Measurements from ENCODE around the gene PDXP. TPM values are rescaled to one million over a fixed set of nuclear protein-coding genes. Genes with fewer than 3 reads are reported as not detected.

The PDXP gene
- total and polyA plus RNA-seq, 9 of the 15 experiments (the other 6 are each of a cell fraction or from before 2014, with no cell fraction given) = 7.9 to 54.2 (median 38.8) TPM

GRCh38 chr22:37625737-37626136 is 32.8 kb upstream of the PDXP start:
- no peaks in the 10 kb centered on the region for H3K9me1 ChIP-seq (ENCODE audit: control insufficient read depth, insufficient read depth, low read length)
- peaks cover 52% of the 10 kb centered on the region; the same call in 2 of the 3 replicates for H3K36me3 ChIP-seq (ENCODE audit: control insufficient read depth, insufficient read depth, low read length)
- H3K9me3 ChIP-seq (replicated peaks; ENCODE audit: control insufficient read depth, insufficient read depth, low read depth, low read length) = no peaks in the 10 kb centered on the region
- DNase-seq (ENCODE audit: extremely low read depth in 1 of 4, low spot score in 3 of 4) (no peak), ATAC-seq (no peak), FAIRE-seq (no peak)
- H3K4me1 ChIP-seq (replicated peaks in 1 of 2; ENCODE audit: control insufficient read depth in 2 of 2, insufficient read depth in 2 of 2, low read length in 2 of 2) = peaks cover 0 to 38% of the 10 kb centered on the region in 2 experiments; a peak in 3 of 5 replicates
- no TSS peak for BruUV-seq (replicated peaks)
- POLR2A ChIA-PET = interaction anchor here (0.6 to 3.0 kb wide), 4 partner anchors 9 to 202 kb away, joined by 3 to 12 read pairs (median 4); no protein-coding TSS in a partner anchor
- no peak overlapping the region for H3K9ac ChIP-seq (ENCODE audit: insufficient read depth in 1 of 2, low read depth in 2 of 2, low read length in 2 of 2)
- in situ Hi-C loops (cut with MboI) (no loop called here), intact Hi-C loops (cut with micrococcal nuclease) (no loop called here)
- CTCF ChIA-PET (ENCODE audit: low intra/inter-chr PET ratio) = no interaction called here
- H3K79me2 ChIP-seq (ENCODE audit: control insufficient read depth, insufficient read depth, low read length) = no peaks in the 10 kb centered on the region
- H3K4me2 ChIP-seq (ENCODE audit: insufficient read depth, low read length) = no peak overlapping the region
- TF ChIP-seq POLR2G (IDR thresholded peaks at IDR 0.05; ENCODE audit: low read depth, low read length) (peak; percentile 54; the same call in 1 of the 2 replicates), ELF2 (CRISPR knock-in tag; IDR thresholded peaks at IDR 0.05) (no peak), XRCC5 (IDR thresholded peaks at IDR 0.05; ENCODE audit: low read depth, low read length) (no peak), ZBTB8A (IDR thresholded peaks at IDR 0.05; ENCODE audit: partially characterized antibody) (no peak), FOXK1 (CRISPR knock-in tag; IDR thresholded peaks at IDR 0.05; ENCODE audit: borderline replicate concordance) (no peak)
- no peaks in the 10 kb centered on the region for H3K27me3 ChIP-seq (ENCODE audit: control insufficient read depth in 2 of 2, insufficient read depth in 2 of 2, low read length in 2 of 2)
- no peak overlapping the region for H2AFZ ChIP-seq (ENCODE audit: low read depth, low read length)
- WGBS (ENCODE audit: insufficient coverage, low coverage, missing lambda C conversion rate) = 98% methylated on average over 12 of the region's 14 CpGs
- no peak overlapping the region for H3K4me3 ChIP-seq
- no peaks in the 10 kb centered on the region for H4K20me1 ChIP-seq (replicated peaks; ENCODE audit: control insufficient read depth, insufficient read depth, low read length)
- H3K27ac ChIP-seq (ENCODE audit: extremely low read depth, low read depth, low read length) = no peak overlapping the region

- H3K4me2 ChIP-seq (ENCODE audit: insufficient read depth, low read length) = no peak overlapping the region
- no peak for FAIRE-seq
Observed at GRCh38 chr22:37626144-37626543, 32.4 kb upstream of the PDXP start.

More at GRCh38 chr22:37626144-37626543, 32.4 kb upstream of the PDXP start:
- Histone ChIP-seq H3K9me1 (ENCODE audit: control insufficient read depth, insufficient read depth, low read length) (no peaks in the 10 kb centered on the region), H3K27me3 (ENCODE audit: control insufficient read depth in 2 of 2, insufficient read depth in 2 of 2, low read length in 2 of 2) (no peaks in the 10 kb centered on the region), H3K9ac (ENCODE audit: insufficient read depth in 1 of 2, low read depth in 2 of 2, low read length in 2 of 2) (no peak overlapping the region), H3K4me1 (replicated peaks in 1 of 2; ENCODE audit: control insufficient read depth in 2 of 2, insufficient read depth in 2 of 2, low read length in 2 of 2) (peaks cover 0 to 42% of the 10 kb centered on the region in 2 experiments; a peak in 3 of 5 replicates), H2AFZ (ENCODE audit: low read depth, low read length) (no peak overlapping the region), H3K9me3 (replicated peaks; ENCODE audit: control insufficient read depth, insufficient read depth, low read depth, low read length) (no peaks in the 10 kb centered on the region), H3K79me2 (ENCODE audit: control insufficient read depth, insufficient read depth, low read length) (no peaks in the 10 kb centered on the region), H4K20me1 (replicated peaks; ENCODE audit: control insufficient read depth, insufficient read depth, low read length) (no peaks in the 10 kb centered on the region), H3K4me3 (no peak overlapping the region), H3K36me3 (ENCODE audit: control insufficient read depth, insufficient read depth, low read length) (peaks cover 51% of the 10 kb centered on the region; the same call in 2 of the 3 replicates), H3K27ac (ENCODE audit: extremely low read depth, low read depth, low read length) (no peak overlapping the region)
- BruUV-seq (replicated peaks) = no TSS peak
- ChIA-PET POLR2A (interaction anchor here (0.5 to 3.0 kb wide), 4 partner anchors 9 to 402 kb away, joined by 3 to 12 read pairs (median 4); no protein-coding TSS in a partner anchor), CTCF (ENCODE audit: low intra/inter-chr PET ratio) (no interaction called here)
- no peak for DNase-seq (ENCODE audit: extremely low read depth in 1 of 4, low spot score in 3 of 4)
- ATAC-seq = no peak
- intact Hi-C loops (cut with micrococcal nuclease) (no loop called here), in situ Hi-C loops (cut with MboI) (no loop called here)
- TF ChIP-seq POLR2G (IDR thresholded peaks at IDR 0.05; ENCODE audit: low read depth, low read length) (peak; percentile 22; the same call in 1 of the 2 replicates), MXD1 (CRISPR knock-in tag; IDR thresholded peaks at IDR 0.05; ENCODE audit: borderline replicate concordance, poor library complexity, severe bottlenecking) (no peak)
- 94% methylated on average over 7 of the region's 11 CpGs for WGBS (ENCODE audit: insufficient coverage, low coverage, missing lambda C conversion rate)
